Fibroblast of lung (primary cell): ENCODE data around the gene CD244. TPM values are rescaled to one million over a fixed set of nuclear protein-coding genes. Genes with fewer than 3 reads are reported as not detected.
"Not testable (repeated sequence)": the region's sequence is repeated elsewhere in the genome, so short reads cannot be mapped to it uniquely, and the experiment has no call there.

Source experiments
- DNase-seq, 2 donors: peaks; one replicate each; pipeline versions ENCODE4 v3.0.0 to v3.0.0-alpha.2; 2010; ENCODE audit warnings: low read depth in 2 of 2
- H2AFZ ChIP-seq: 2 replicates; pipeline ENCODE4 v1.5.1; 2012; ENCODE audit warnings: low read length, control low read depth, inconsistent platforms
- H3K27ac ChIP-seq: 2 replicates; pipeline ENCODE4 v1.5.1; 2011; ENCODE audit warnings: low read length, control low read depth; ENCODE audit not compliant: insufficient read depth
- H3K27me3 ChIP-seq: 2 replicates; pipeline ENCODE4 v1.5.1; 2011; ENCODE audit warnings: mild to moderate bottlenecking, low read length; ENCODE audit not compliant: control insufficient read depth, insufficient read depth
- H3K36me3 ChIP-seq: 2 replicates; pipeline ENCODE4 v1.5.1; 2011; ENCODE audit warnings: low read length; ENCODE audit not compliant: control insufficient read depth, insufficient read depth
- H3K4me1 ChIP-seq: 2 replicates; pipeline ENCODE4 v1.5.1; 2011; ENCODE audit warnings: low read length; ENCODE audit not compliant: control insufficient read depth, insufficient read depth; ENCODE audit errors: extremely low read depth
- H3K4me2 ChIP-seq: 2 replicates; pipeline ENCODE4 v1.5.1; 2011; ENCODE audit warnings: low read length, control low read depth; ENCODE audit not compliant: insufficient read depth; ENCODE audit errors: extremely low read depth
- H3K4me3 ChIP-seq, 4 experiments: fragments of 200-600 bp in 1 of 4; sonication (generic) in 1 of 4; replicated peaks in 1 of 4; 2 replicates each; pipeline ENCODE4 v1.5.1; 2011 to 2016; ENCODE audit warnings: low read length in 4 of 4, low read depth in 3 of 4, mild to moderate bottlenecking in 3 of 4, control low read depth in 2 of 4, inconsistent platforms in 1 of 4, mixed read lengths in 1 of 4; ENCODE audit not compliant: insufficient read depth in 1 of 4; ENCODE audit errors: control extremely low read depth in 1 of 4
- H3K79me2 ChIP-seq: 2 replicates; pipeline ENCODE4 v1.5.1; 2012; ENCODE audit warnings: mild to moderate bottlenecking, low read length, inconsistent platforms; ENCODE audit not compliant: control insufficient read depth, insufficient read depth
- H3K9ac ChIP-seq: 2 replicates; pipeline ENCODE4 v1.5.1; 2011; ENCODE audit warnings: mild to moderate bottlenecking, low read length, control low read depth; ENCODE audit not compliant: insufficient read depth
- H3K9me3 ChIP-seq: 2 replicates; pipeline ENCODE4 v1.5.1; 2012; ENCODE audit warnings: low read depth, low read length; ENCODE audit not compliant: control insufficient read depth, insufficient read depth
- H4K20me1 ChIP-seq: 2 replicates; pipeline ENCODE4 v1.5.1; 2011; ENCODE audit warnings: low read length; ENCODE audit not compliant: control insufficient read depth, insufficient read depth; ENCODE audit errors: extremely low read depth
- EZH2 ChIP-seq: IDR thresholded peaks from 2 replicates; pipeline ENCODE4 v1.5.1; 2012; ENCODE audit warnings: low read length, control low read depth, mild to moderate bottlenecking; ENCODE audit errors: missing control alignments
- polyA plus RNA-seq, 2 donors: library from polyadenylated mRNA; depleted of rRNA in 1 of 2; stranded (reverse) in 1 of 2; unstranded in 1 of 2; fragments of >200 nt; gene quantifications; 2 replicates each; pipeline ENCODE4 v1.2.1, GENCODE V29; 2011 to 2012; ENCODE audit warnings: missing spikeins in 1 of 2
- total RNA-seq: library from RNA; depleted of rRNA; stranded (reverse); fragments of >200 nt; gene quantifications from 2 replicates; pipeline ENCODE4 v1.2.1, GENCODE V29; 2014
- TF ChIP-seq, protein P1 (sequence below), 2 donors: IDR thresholded peaks in 1 of 2; conservative IDR thresholded peaks in 1 of 2; 1 replicate in 1 of 2; 2 replicates in 1 of 2; pipeline ENCODE4 v1.5.1; 2011 to 2012; ENCODE audit warnings: low read length in 2 of 2, control low read depth in 1 of 2, inconsistent platforms in 1 of 2, low read depth in 1 of 2, mild to moderate bottlenecking in 1 of 2

Gene CD244
- total and polyA plus RNA-seq, 2 donors (not counting 1 experiment from before 2014, with no cell fraction given) = not detected

DNA sequence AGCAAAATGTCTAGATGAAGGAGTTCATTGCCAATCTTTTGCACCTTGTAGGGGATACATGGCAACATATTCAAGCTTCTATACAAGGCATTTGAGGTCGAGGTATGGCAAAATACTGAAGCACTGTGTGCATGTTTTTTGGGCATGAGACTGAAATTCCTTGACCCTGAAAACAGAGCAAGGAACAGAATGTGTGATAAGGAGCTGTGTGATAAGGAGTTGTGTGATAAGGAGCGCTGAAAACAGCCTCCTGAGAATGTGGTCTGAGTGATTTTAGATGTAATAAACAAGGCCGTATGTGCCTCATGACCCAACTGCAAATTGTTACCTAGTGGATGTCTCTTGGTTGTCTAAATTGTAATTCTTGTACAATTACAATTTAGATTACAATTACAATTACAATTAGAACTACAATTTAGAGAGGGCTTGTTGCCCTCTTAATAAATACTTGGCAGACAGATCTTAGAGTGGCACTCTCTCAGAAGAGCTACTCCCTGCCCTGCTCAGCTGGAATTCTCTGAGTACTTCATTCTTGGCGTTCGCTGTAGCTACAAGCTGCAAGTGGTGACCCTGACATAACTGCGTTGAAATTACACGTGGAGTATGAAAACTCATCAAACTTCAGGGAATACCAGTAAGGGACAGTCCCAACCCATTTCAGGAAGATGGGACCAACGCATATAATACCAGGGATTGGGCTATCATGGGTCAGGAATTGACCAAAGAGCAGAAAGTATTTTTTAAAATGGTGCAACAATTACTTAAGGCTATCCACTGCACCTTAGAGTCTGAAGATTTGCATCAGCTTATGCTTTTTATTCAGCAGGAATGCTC is 42.3 kb upstream of the CD244 start:
- no peak overlapping the region for H2AFZ ChIP-seq
- H3K4me1 ChIP-seq = no peaks in the 10 kb centered on the region
- H3K27ac ChIP-seq = no peak overlapping the region
- no peaks in the 10 kb centered on the region for H3K79me2 ChIP-seq
- DNase-seq = no peak
- H4K20me1 ChIP-seq = no peaks in the 10 kb centered on the region
- no peak overlapping the region for H3K4me2 ChIP-seq
- TF ChIP-seq, protein P1, sequence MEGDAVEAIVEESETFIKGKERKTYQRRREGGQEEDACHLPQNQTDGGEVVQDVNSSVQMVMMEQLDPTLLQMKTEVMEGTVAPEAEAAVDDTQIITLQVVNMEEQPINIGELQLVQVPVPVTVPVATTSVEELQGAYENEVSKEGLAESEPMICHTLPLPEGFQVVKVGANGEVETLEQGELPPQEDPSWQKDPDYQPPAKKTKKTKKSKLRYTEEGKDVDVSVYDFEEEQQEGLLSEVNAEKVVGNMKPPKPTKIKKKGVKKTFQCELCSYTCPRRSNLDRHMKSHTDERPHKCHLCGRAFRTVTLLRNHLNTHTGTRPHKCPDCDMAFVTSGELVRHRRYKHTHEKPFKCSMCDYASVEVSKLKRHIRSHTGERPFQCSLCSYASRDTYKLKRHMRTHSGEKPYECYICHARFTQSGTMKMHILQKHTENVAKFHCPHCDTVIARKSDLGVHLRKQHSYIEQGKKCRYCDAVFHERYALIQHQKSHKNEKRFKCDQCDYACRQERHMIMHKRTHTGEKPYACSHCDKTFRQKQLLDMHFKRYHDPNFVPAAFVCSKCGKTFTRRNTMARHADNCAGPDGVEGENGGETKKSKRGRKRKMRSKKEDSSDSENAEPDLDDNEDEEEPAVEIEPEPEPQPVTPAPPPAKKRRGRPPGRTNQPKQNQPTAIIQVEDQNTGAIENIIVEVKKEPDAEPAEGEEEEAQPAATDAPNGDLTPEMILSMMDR (conservative IDR thresholded peaks at IDR 0.05 in 1 of 2, IDR thresholded peaks at IDR 0.05 in 1 of 2; ENCODE audit: low read depth in 1 of 2, low read length in 2 of 2) = no peak
- no peak for TF ChIP-seq EZH2
- H3K9me3 ChIP-seq = no peaks in the 10 kb centered on the region
- H3K27me3 ChIP-seq = no peaks in the 10 kb centered on the region
- no peak overlapping the region for H3K9ac ChIP-seq
- no peak overlapping the region for H3K4me3 ChIP-seq
- no peaks in the 10 kb centered on the region for H3K36me3 ChIP-seq

DNA sequence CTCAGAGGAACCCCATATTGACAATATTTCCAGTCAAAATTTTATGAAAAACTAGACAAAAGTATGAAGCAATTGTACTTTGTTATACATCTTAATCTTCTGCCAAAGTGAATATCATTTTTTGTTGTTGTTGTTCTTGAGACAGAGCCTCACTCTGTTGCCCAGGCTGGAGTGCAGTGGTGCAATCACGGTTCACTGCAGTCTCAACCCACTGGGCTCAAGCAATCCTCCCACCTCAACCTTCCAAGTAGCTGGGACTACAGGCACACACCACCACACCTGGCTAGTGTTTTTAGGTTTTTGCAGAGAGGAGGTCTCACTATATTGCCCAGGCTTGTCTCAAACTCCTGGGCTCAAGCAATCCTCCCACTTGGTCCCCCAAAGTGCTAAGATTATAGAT is 39.6 kb upstream of the CD244 start:
- H3K9me3 ChIP-seq, H3K4me3 ChIP-seq, H4K20me1 ChIP-seq, H3K79me2 ChIP-seq, H3K4me1 ChIP-seq, H3K9ac ChIP-seq, H2AFZ ChIP-seq, H3K36me3 ChIP-seq, H3K4me2 ChIP-seq, DNase-seq, H3K27me3 ChIP-seq, H3K27ac ChIP-seq: not testable (repeated sequence)

DNA sequence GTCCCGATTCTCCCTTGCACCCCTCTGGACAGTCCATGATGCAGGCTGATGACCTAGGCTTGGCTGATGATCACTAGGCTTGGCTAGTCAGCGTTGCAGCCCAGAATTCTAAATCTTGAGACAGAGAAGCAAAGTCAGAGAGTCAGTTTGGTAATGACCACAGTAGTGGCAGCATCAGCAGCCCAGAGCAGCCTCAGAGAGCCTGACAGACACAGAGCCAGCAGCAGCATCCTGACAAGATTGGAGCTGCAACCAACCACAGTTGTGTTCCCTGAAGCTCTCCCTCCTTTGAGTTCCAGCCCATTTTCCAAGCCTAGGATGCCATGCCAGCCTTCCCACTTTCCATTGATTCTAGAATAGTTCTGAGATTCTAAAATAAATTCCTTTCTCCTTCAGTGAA is 39.1 kb upstream of the CD244 start:
- no peak overlapping the region for H3K27ac ChIP-seq
- no peaks in the 10 kb centered on the region for H4K20me1 ChIP-seq
- no peak overlapping the region for H3K9ac ChIP-seq
- no peak overlapping the region for H2AFZ ChIP-seq
- H3K4me3 ChIP-seq = no peak overlapping the region
- no peaks in the 10 kb centered on the region for H3K36me3 ChIP-seq
- H3K4me1 ChIP-seq = no peaks in the 10 kb centered on the region
- DNase-seq = no peak
- H3K9me3 ChIP-seq = no peaks in the 10 kb centered on the region
- H3K4me2 ChIP-seq = no peak overlapping the region
- no peaks in the 10 kb centered on the region for H3K79me2 ChIP-seq
- no peaks in the 10 kb centered on the region for H3K27me3 ChIP-seq
- TF ChIP-seq, protein P1 (conservative IDR thresholded peaks at IDR 0.05 in 1 of 2, IDR thresholded peaks at IDR 0.05 in 1 of 2; ENCODE audit: low read depth in 1 of 2, low read length in 2 of 2) = no peak
- TF ChIP-seq EZH2 = no peak

DNA sequence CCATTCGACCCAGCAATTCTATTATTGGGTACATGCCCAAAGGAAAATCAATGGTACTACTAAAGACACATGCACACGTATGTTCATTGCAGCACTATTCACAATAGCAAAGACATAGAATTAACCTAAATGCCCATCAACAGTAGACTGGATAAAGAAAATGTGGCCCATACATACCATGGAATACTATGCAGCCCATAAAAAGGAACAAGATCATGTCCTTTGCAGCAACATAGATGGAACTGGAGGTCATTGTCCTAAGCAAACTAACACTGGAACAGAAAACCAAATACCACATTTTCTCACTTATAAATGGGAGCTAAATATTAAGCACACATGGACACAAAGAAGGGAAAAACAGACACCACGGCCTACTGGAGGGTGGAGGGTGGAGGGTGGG is 38.0 kb upstream of the CD244 start:
- H3K4me1 ChIP-seq = not testable (repeated sequence)

DNA sequence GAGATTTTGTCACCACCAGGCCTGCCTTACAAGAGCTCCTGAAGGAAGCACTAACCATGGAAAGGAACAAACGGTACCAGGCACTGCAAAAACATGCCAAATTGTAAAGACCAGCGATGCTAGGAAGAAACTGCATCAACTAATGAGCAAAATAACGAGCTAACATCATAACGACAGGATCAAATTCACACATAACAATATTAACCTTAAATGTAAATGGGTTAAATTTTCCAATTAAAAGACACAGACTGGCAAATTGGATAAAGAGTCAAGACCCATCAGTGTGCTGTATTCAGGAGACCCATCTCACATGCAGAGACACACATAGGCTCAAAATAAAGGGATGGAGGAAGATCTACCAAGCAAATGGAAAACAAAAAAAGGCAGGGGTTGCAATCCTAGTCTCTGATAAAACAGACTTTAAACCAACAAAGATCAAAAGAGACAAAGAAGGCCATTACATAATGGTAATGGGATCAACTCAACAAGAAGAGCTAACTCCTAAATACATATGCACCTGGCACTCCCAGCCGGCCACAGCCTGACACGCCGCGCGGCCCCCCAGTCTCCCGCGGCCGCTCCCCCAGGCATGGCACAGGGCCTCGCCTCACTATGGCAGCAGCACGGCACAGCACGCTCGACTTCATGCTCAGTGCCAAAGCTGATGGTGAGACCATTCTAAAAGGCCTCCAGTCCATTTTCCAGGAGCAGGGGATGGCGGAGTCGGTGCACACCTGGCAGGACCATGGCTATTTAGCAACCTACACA is 31.9 kb upstream of the CD244 start:
- H3K4me3 ChIP-seq, H3K4me2 ChIP-seq, H2AFZ ChIP-seq, DNase-seq, H3K27me3 ChIP-seq, H3K79me2 ChIP-seq, H3K4me1 ChIP-seq, H4K20me1 ChIP-seq, H3K9me3 ChIP-seq, H3K27ac ChIP-seq, H3K36me3 ChIP-seq, H3K9ac ChIP-seq: not testable (repeated sequence)

More for the DNA sequence above, 38.0 kb upstream of the CD244 start:
- H3K27me3 ChIP-seq, H3K36me3 ChIP-seq, H3K79me2 ChIP-seq, H2AFZ ChIP-seq, DNase-seq, H3K27ac ChIP-seq, H3K4me3 ChIP-seq, H3K9ac ChIP-seq, H3K9me3 ChIP-seq, H3K4me2 ChIP-seq, H4K20me1 ChIP-seq: not testable (repeated sequence)
